SU-DHL-6 (cell line): ENCODE data around the gene ARFGAP1.

ENCODE experiments used
- CTCF ChIP-seq: fragments of 200-600 bp; sonication (generic); IDR thresholded peaks from one replicate; pipeline ENCODE4 v1.5.1; 2017; ENCODE audit warnings: antibody characterized with exemption, mild to moderate bottlenecking, low read length, moderate library complexity; ENCODE audit not compliant: insufficient read depth, poor library complexity, severe bottlenecking
- EZH2phosphoT487 ChIP-seq: fragments of 200-600 bp; sonication (generic), shearing (Covaris generic); conservative IDR thresholded peaks from 2 replicates; pipeline ENCODE4 v1.6.1; 2018; ENCODE audit warnings: mild to moderate bottlenecking, antibody characterized with exemption, low read length, moderate library complexity, mixed read lengths

GRCh38 chr20:63326314-63327230 lies 54.0 kb downstream of the ARFGAP1 start:
- no peak for TF ChIP-seq CTCF
- no peak for TF ChIP-seq EZH2phosphoT487
